CD14-positive monocyte (primary cell): ENCODE data around the gene CMTR1. TPM values are rescaled to one million over a fixed set of nuclear protein-coding genes. Genes with fewer than 3 reads are reported as not detected.

Source experiments
- DNase-seq, 3 donors: peaks; one replicate each; pipeline ENCODE4 v3.0.0-alpha.2; 2011 to 2022
- H2AFZ ChIP-seq: 2 replicates; pipeline ENCODE4 v1.6.0; 2012; ENCODE audit warnings: mild to moderate bottlenecking, low read depth, low read length, inconsistent platforms; ENCODE audit not compliant: insufficient read depth, poor library complexity, severe bottlenecking
- H3K27ac ChIP-seq, 2 donors: 1 replicate in 1 of 2; 2 replicates in 1 of 2; pipeline ENCODE4 v1.5.1; 2012 to 2013; ENCODE audit warnings: low read length in 2 of 2, control low read depth in 1 of 2, inconsistent platforms in 1 of 2, low read depth in 1 of 2, mild to moderate bottlenecking in 1 of 2
- H3K27me3 ChIP-seq, 2 donors: one replicate each; pipeline versions ENCODE4 v1.6.0 to v1.6.1; 2011 to 2013; ENCODE audit warnings: low read length in 2 of 2; ENCODE audit not compliant: control insufficient read depth in 2 of 2, insufficient read depth in 2 of 2
- H3K36me3 ChIP-seq, 2 donors: replicated peaks in 1 of 2; 1 replicate in 1 of 2; 2 replicates in 1 of 2; pipeline versions ENCODE4 v1.5.1 to v1.6.1; 2012 to 2013; ENCODE audit warnings: low read length in 2 of 2, control low read depth in 1 of 2, inconsistent platforms in 1 of 2, mild to moderate bottlenecking in 1 of 2; ENCODE audit not compliant: insufficient read depth in 2 of 2, control insufficient read depth in 1 of 2
- H3K4me1 ChIP-seq, 2 donors: 1 replicate in 1 of 2; 2 replicates in 1 of 2; pipeline versions ENCODE4 v1.5.1 to v1.6.1; 2012 to 2013; ENCODE audit warnings: low read length in 2 of 2, control low read depth in 1 of 2, inconsistent platforms in 1 of 2, mild to moderate bottlenecking in 1 of 2, moderate library complexity in 1 of 2; ENCODE audit not compliant: insufficient read depth in 2 of 2, control insufficient read depth in 1 of 2
- H3K4me2 ChIP-seq: replicated peaks from 2 replicates; pipeline ENCODE3; 2012; ENCODE audit warnings: low read length, moderate library complexity, mild to moderate bottlenecking; ENCODE audit not compliant: poor library complexity, severe bottlenecking; ENCODE audit errors: extremely low read depth
- H3K4me3 ChIP-seq, 3 experiments: fragments of 200-600 bp in 1 of 3; sonication (generic) in 1 of 3; replicated peaks in 1 of 3; 1 replicate in 2 of 3; 2 replicates in 1 of 3; pipeline ENCODE4 v1.5.1; 2011 to 2013; ENCODE audit warnings: low read length in 3 of 3, mild to moderate bottlenecking in 3 of 3, control low read depth in 2 of 3, low read depth in 2 of 3, inconsistent platforms in 1 of 3, moderate library complexity in 1 of 3
- H3K79me2 ChIP-seq: 2 replicates; pipeline ENCODE4 v1.6.0; 2012; ENCODE audit warnings: mild to moderate bottlenecking, control low read depth, inconsistent platforms, low read length, moderate library complexity; ENCODE audit not compliant: insufficient read depth
- H3K9ac ChIP-seq: 2 replicates; pipeline ENCODE4 v1.6.0; 2017; ENCODE audit warnings: low read length, mild to moderate bottlenecking; ENCODE audit not compliant: insufficient read depth, poor library complexity, severe bottlenecking
- H3K9me3 ChIP-seq, 2 donors: replicated peaks in 1 of 2; 1 replicate in 1 of 2; 2 replicates in 1 of 2; pipeline versions ENCODE4 v1.5.1 to v1.6.1; 2012 to 2013; ENCODE audit warnings: low read length in 2 of 2, control low read depth in 1 of 2; ENCODE audit not compliant: control insufficient read depth in 1 of 2, insufficient read depth in 1 of 2
- H4K20me1 ChIP-seq: 2 replicates; pipeline ENCODE4 v1.6.0; 2012; ENCODE audit warnings: mild to moderate bottlenecking, low read length, control low read depth, moderate library complexity; ENCODE audit not compliant: insufficient read depth
- H3K27ac Mint-ChIP-seq, 7 donors: one replicate each; pipeline ENCODE4 v1.8.0; 2020; ENCODE audit warnings: mild to moderate bottlenecking in 7 of 7, mixed read lengths in 7 of 7, moderate library complexity in 6 of 7, inconsistent platforms in 2 of 7
- H3K27me3 Mint-ChIP-seq, 3 donors: one replicate each; pipeline ENCODE4 v1.8.0; 2021 to 2022; ENCODE audit warnings: low read depth in 3 of 3, mild to moderate bottlenecking in 3 of 3, mixed read lengths in 3 of 3, moderate library complexity in 3 of 3, inconsistent platforms in 1 of 3
- H3K36me3 Mint-ChIP-seq, 2 donors: one replicate each; pipeline ENCODE4 v1.8.0; 2020; ENCODE audit warnings: mixed read lengths in 2 of 2, inconsistent platforms in 1 of 2, mild to moderate bottlenecking in 1 of 2
- H3K4me1 Mint-ChIP-seq: one replicate; pipeline ENCODE4 v1.8.0; 2020; ENCODE audit warnings: mild to moderate bottlenecking, mixed read lengths
- H3K4me3 Mint-ChIP-seq, 2 donors: one replicate each; pipeline ENCODE4 v1.8.0; 2020; ENCODE audit warnings: mild to moderate bottlenecking in 2 of 2, mixed read lengths in 2 of 2, moderate library complexity in 1 of 2
- H3K9me3 Mint-ChIP-seq, 7 donors: one replicate each; pipeline ENCODE4 v1.8.0; 2020 to 2022; ENCODE audit warnings: mixed read lengths in 7 of 7, mild to moderate bottlenecking in 6 of 7, moderate library complexity in 6 of 7, inconsistent platforms in 2 of 7
- WGBS: methylation state at CpG from one replicate; pipeline ENCODE4 v1.1.5; 2013; ENCODE audit warnings: missing lambda C conversion rate; ENCODE audit not compliant: insufficient coverage; 5-methylcytosine and 5-hydroxymethylcytosine counted together
- intact Hi-C, 2 donors: fragments of 100-400 bp; cut with micrococcal nuclease; formaldehyde crosslinking; loops; one replicate each; pipeline versions ENCODE4 v1.15.0 to v1.15.1; 2023
- polyA plus RNA-seq, 3 donors: library from polyadenylated mRNA; depleted of rRNA in 1 of 3; unstranded in 2 of 3; stranded (reverse) in 1 of 3; fragments of 300-500 nt in 2 of 3; fragments of >200 nt in 1 of 3; fragmentation: Illumina TruSeq in 2 of 3; gene quantifications; 1 replicate in 2 of 3; 2 replicates in 1 of 3; pipeline ENCODE4 v1.2.3, GENCODE V29; 2012 to 2021
- TF ChIP-seq, protein P1 (sequence below): fragments of 200-600 bp; IDR thresholded peaks from one replicate; pipeline ENCODE4 v1.8.0; 2022; ENCODE audit warnings: antibody characterized with exemption, mild to moderate bottlenecking

Gene CMTR1
- polyA plus RNA-seq, 3 donors: 12.0 to 32.3 (median 15.3) TPM

DNA sequence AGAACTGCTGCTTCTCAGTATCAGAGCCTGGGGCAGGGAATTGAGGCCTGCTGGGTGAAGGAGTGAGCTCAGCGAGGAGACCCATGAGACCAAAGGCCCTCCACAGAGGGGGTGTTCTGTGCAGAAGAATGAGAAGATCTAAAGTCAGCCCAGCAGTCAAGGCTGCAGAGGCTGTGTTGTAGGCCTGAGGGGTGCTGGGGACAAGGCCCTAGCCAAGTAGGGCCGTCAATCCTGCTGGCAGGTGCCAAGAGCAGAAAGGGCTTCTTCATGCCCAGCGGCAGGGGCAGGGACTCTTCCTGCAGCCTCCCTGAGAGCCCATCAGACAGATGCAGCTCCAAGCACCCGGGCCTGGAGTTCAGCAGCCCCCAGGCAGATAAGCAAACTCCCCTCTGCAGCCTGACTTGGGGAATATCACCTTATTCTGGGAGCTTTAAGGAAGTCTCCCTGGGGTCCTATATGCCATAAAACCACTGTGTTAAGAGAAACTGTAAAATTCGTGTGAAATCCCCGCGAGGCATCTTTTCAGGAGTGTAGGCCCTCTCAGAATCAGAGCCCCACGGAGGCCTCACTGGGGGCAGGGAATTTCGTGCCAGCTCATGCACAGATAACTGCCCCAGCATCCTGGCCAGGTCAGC is 57.6 kb downstream of the CMTR1 start:
- Histone ChIP-seq H3K4me1 (no peaks in the 10 kb centered on the region), H3K4me3 (no peak overlapping the region), H3K27ac (no peak overlapping the region), H3K4me2 (no peak overlapping the region), H3K79me2 (no peaks in the 10 kb centered on the region), H4K20me1 (no peaks in the 10 kb centered on the region), H3K36me3 (peaks cover 0 to 6% of the 10 kb centered on the region in 2 donors), H3K9me3 (no peaks in the 10 kb centered on the region), H3K9ac (no peak overlapping the region), H3K27me3 (no peaks in the 10 kb centered on the region), H2AFZ (no peak overlapping the region)
- intact Hi-C loops: no loop called here
- 84% methylated on average over 7 of the region's 9 CpGs for WGBS
- no peak for DNase-seq
- H3K9me3 Mint-ChIP-seq: no peaks in the 10 kb centered on the region
- H3K4me1 Mint-ChIP-seq: no peaks in the 10 kb centered on the region
- no peak overlapping the region for H3K27ac Mint-ChIP-seq
- peaks cover 2 to 4% (median 3%) of the 10 kb centered on the region in 3 donors for H3K27me3 Mint-ChIP-seq
- TF ChIP-seq, protein P1, sequence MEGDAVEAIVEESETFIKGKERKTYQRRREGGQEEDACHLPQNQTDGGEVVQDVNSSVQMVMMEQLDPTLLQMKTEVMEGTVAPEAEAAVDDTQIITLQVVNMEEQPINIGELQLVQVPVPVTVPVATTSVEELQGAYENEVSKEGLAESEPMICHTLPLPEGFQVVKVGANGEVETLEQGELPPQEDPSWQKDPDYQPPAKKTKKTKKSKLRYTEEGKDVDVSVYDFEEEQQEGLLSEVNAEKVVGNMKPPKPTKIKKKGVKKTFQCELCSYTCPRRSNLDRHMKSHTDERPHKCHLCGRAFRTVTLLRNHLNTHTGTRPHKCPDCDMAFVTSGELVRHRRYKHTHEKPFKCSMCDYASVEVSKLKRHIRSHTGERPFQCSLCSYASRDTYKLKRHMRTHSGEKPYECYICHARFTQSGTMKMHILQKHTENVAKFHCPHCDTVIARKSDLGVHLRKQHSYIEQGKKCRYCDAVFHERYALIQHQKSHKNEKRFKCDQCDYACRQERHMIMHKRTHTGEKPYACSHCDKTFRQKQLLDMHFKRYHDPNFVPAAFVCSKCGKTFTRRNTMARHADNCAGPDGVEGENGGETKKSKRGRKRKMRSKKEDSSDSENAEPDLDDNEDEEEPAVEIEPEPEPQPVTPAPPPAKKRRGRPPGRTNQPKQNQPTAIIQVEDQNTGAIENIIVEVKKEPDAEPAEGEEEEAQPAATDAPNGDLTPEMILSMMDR: no peak
- H3K4me3 Mint-ChIP-seq: no peak overlapping the region
- peaks cover 15 to 16% of the 10 kb centered on the region in 2 donors for H3K36me3 Mint-ChIP-seq

DNA sequence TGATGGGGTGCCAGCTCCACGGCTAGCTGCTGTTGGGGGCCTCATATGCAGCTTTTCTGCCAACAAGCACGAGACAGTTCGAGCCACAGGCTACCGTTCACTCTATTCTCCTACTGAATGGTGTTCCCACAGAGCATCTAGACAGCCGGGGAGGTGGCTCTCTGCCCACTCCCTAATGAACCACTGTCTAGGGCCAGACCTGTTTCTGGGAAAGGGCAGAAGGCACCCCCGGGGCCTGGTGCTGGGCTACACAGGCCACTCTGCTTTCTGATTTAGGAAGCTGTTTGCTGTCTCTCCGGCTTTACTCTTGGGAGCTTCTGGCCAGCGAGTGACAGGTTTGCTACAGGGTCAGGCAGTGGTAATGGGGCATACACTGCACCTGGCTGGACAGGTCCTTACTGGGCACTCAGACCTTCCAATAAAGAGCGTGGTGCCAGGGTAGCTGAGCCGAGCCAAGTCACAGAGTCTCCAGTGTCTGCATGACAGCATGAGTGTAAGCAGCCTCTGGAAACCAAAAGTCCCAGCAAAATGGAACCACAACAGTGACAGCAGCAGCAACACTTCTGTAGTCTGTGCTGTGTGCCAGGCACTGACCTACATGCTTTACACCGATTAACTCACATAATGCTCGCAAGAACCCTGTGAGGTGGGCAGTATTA is 58.3 kb downstream of the CMTR1 start:
- Mint-ChIP-seq H3K27ac (no peak overlapping the region), H3K36me3 (peaks cover 9 to 11% of the 10 kb centered on the region in 2 donors), H3K4me1 (no peaks in the 10 kb centered on the region), H3K9me3 (no peaks in the 10 kb centered on the region), H3K27me3 (peaks cover 2 to 3% (median 2%) of the 10 kb centered on the region in 3 donors), H3K4me3 (no peak overlapping the region)
- H3K4me2 ChIP-seq: no peak overlapping the region
- H3K4me1 ChIP-seq: no peaks in the 10 kb centered on the region
- no peak for DNase-seq
- H3K4me3 ChIP-seq: no peak overlapping the region
- H2AFZ ChIP-seq: no peak overlapping the region
- H3K27me3 ChIP-seq: no peaks in the 10 kb centered on the region
- H3K79me2 ChIP-seq: no peaks in the 10 kb centered on the region
- 91% methylated on average over 11 of the region's 12 CpGs for WGBS
- H4K20me1 ChIP-seq: no peaks in the 10 kb centered on the region
- no peaks in the 10 kb centered on the region for H3K9me3 ChIP-seq
- intact Hi-C loops: no loop called here
- peaks cover 0 to 1% of the 10 kb centered on the region in 2 donors for H3K36me3 ChIP-seq
- no peak overlapping the region for H3K9ac ChIP-seq
- TF ChIP-seq, protein P1: no peak
- H3K27ac ChIP-seq: no peak overlapping the region
